ENCODE results near the gene DPP10.

DNA sequence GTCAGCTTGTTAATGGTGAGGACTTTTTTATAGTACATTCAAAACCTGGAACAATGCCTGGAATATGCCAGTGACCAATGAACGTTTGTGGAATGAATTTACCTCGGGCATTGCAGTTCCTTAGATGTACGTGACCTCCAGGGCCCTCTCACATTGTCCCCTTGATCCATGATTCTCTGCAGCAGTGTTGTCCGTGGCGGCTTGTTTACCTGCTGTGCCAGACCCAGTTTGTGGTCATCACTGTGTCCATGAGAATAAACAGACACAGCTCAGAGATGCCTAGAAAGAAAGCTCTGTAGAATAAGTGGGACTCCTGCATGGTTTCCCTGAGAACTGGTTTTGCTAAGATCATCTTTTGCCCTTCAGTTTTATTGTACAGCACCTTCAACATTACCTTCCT is 1132.2 kb downstream of the DPP10 start:
- TF ChIP-seq, protein P1, sequence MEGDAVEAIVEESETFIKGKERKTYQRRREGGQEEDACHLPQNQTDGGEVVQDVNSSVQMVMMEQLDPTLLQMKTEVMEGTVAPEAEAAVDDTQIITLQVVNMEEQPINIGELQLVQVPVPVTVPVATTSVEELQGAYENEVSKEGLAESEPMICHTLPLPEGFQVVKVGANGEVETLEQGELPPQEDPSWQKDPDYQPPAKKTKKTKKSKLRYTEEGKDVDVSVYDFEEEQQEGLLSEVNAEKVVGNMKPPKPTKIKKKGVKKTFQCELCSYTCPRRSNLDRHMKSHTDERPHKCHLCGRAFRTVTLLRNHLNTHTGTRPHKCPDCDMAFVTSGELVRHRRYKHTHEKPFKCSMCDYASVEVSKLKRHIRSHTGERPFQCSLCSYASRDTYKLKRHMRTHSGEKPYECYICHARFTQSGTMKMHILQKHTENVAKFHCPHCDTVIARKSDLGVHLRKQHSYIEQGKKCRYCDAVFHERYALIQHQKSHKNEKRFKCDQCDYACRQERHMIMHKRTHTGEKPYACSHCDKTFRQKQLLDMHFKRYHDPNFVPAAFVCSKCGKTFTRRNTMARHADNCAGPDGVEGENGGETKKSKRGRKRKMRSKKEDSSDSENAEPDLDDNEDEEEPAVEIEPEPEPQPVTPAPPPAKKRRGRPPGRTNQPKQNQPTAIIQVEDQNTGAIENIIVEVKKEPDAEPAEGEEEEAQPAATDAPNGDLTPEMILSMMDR (conservative IDR thresholded peaks at IDR 0.05; ENCODE audit: low read depth, low read length), result no peak
- TF ChIP-seq EZH2 (IDR thresholded peaks at IDR 0.05; ENCODE audit: low read length, unreplicated experiment) (no peak), EZH2phosphoT487 (IDR thresholded peaks at IDR 0.05; ENCODE audit: borderline replicate concordance, low read length) (no peak)

Measured in PC-3 (cell line).